GM23248 (cell line): ENCODE data around the gene CABP7.

Experiments
- EZH2 ChIP-seq: fragments of 200-600 bp; sonication (generic); IDR thresholded peaks from 2 replicates; pipeline ENCODE4 v1.6.1; 2018; ENCODE audit warnings: antibody characterized with exemption, mild to moderate bottlenecking; ENCODE audit not compliant: insufficient read depth, poor library complexity, severe bottlenecking
- EZH2phosphoT487 ChIP-seq: fragments of 200-600 bp; sonication (generic); IDR thresholded peaks from 2 replicates; pipeline ENCODE4 v1.6.1; 2018; ENCODE audit warnings: antibody characterized with exemption, moderate library complexity, mild to moderate bottlenecking, low read depth; ENCODE audit not compliant: insufficient read depth

GRCh38 chr22:29753808-29754657 lies 34.2 kb downstream of the CABP7 start:
- TF ChIP-seq EZH2phosphoT487 (no peak), EZH2 (no peak)
